Stomach (tissue), 9 donors: Measurements from ENCODE around the gene MRGPRE. TPM values are rescaled to one million over a fixed set of nuclear protein-coding genes. Genes with fewer than 3 reads are reported as not detected.

Experiments used
- DNase-seq, 2 donors: peaks; one replicate each; pipeline versions ENCODE4 v3.0.0 to v3.0.0-alpha.2; 2013 to 2019
- H3K27ac ChIP-seq, 5 donors: fragments of 200-600 bp in 4 of 5; sonication (generic) in 4 of 5; one replicate each; pipeline ENCODE4 v1.5.1; 2013 to 2019; ENCODE audit warnings: mild to moderate bottlenecking in 1 of 5, moderate library complexity in 1 of 5
- H3K27me3 ChIP-seq, 3 donors: fragments of 200-600 bp; sonication (generic); one replicate each; pipeline ENCODE4 v1.5.1; 2017 to 2019; ENCODE audit warnings: mixed run types in 1 of 3
- H3K36me3 ChIP-seq, 4 donors: fragments of 200-600 bp; sonication (generic); 1 replicate in 3 of 4; 2 replicates in 1 of 4; pipeline ENCODE4 v1.5.1; 2016 to 2019
- H3K4me1 ChIP-seq, 4 donors: fragments of 200-600 bp; sonication (generic); one replicate each; pipeline ENCODE4 v1.5.1; 2016 to 2019
- H3K4me3 ChIP-seq, 4 donors: fragments of 200-600 bp; sonication (generic) in 3 of 4; one replicate each; pipeline ENCODE4 v1.5.1; 2016 to 2019; ENCODE audit warnings: mild to moderate bottlenecking in 1 of 4
- H3K9me3 ChIP-seq, 4 donors: fragments of 200-600 bp; sonication (generic); one replicate each; pipeline ENCODE4 v1.5.1; 2016 to 2019
- EP300 ChIP-seq: sonication (generic); formaldehyde crosslinking; IDR thresholded peaks from one replicate; pipeline ENCODE4 v1.6.1; 2017; ENCODE audit warnings: antibody characterized with exemption
- POLR2A ChIP-seq, 4 donors: fragments of 450-650 bp; IDR thresholded peaks; one replicate each; pipeline ENCODE4 v1.6.1; 2016; ENCODE audit warnings: antibody characterized with exemption in 4 of 4, control low read depth in 2 of 4, mild to moderate bottlenecking in 1 of 4, moderate library complexity in 1 of 4
- POLR2AphosphoS5 ChIP-seq, 3 donors: sonication (generic); formaldehyde crosslinking; IDR thresholded peaks; one replicate each; pipeline ENCODE4 v1.6.1; 2016; ENCODE audit warnings: antibody characterized with exemption in 3 of 3
- WGBS, 5 donors: extraction: QIAGEN DNeasy Blood & Tissue Kit in 3 of 5; methylation state at CpG; one replicate each; pipeline versions ENCODE4 v1.1.5 to v1.1.7; 2013 to 2018; 5-methylcytosine and 5-hydroxymethylcytosine counted together
- intact Hi-C: fragments of 100-400 bp; cut with DNase I; formaldehyde crosslinking; loops from one replicate; pipeline ENCODE4 v1.15.1; 2023; ENCODE audit warnings: low total_unique reads
- polyA plus RNA-seq, 3 donors: library from polyadenylated mRNA; stranded (reverse); fragments of 200-250 nt; gene quantifications; one replicate each; pipeline ENCODE4 v1.2.3, GENCODE V29; 2013
- total RNA-seq, 5 donors: library from RNA; depleted of rRNA; stranded (reverse); fragments of >200 nt; gene quantifications; one replicate each; pipeline versions ENCODE4 v1.1.0 to v1.2.3, GENCODE V29; 2014 to 2016
- TF ChIP-seq, protein P1 (sequence below), 7 experiments: fragments of 450-650 bp in 4 of 7; fragments of 200-600 bp in 3 of 7; sonication (generic) in 3 of 7; IDR thresholded peaks; one replicate each; pipeline ENCODE4 v1.5.1; 2016 to 2019; ENCODE audit warnings: antibody characterized with exemption in 7 of 7, control low read depth in 2 of 7, mild to moderate bottlenecking in 1 of 7
- donor health status: healthy with polysubstance abuse.
- donor health status: Bipolar disorder and iron deficiency.
- donor health status: healthy.

The MRGPRE gene
- total and polyA plus RNA-seq, 8 donors = not detected

DNA sequence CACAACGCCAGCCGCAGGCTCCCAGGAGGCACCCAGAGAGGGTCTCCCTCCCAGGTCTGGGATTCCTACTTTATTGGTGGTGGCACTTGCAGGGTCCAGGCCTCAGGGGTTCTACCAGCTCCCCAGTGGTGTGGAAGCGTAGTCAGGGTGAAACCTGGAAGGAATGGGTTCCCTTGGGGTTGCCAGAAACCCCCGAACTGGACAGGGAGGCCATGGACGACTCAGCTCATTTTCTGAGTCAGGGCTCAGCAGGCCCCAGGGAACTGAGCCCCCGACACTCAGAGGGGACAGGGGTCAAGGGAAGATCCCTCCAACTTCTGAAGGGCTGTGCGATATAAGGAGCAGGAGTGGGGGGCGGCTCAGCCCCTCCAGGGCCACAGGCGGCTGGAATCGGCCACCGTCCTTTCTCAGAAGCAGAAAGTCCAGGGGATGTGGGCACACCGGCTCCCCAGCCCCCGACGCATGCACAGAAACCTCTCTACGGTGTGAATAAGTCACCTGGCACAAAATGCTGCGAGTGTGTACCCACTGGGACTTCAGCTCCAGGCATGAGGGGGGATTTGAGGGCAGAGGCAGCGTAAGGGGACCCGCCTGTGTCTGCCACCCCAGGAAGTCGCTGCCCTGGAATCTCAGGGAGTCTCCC, 38.7 kb downstream of the MRGPRE start:
- WGBS, 5 donors = 76 to 87% (median 82%) methylated on average over 18 to 19 of the region's 19 CpGs
- peak in 1 of 2 donors; percentile 22 for DNase-seq
- Histone ChIP-seq H3K4me3 (no peak overlapping the region), H3K27ac (no peak overlapping the region), H3K27me3 (peaks cover 0 to 50% (median 9%) of the 10 kb centered on the region in 3 donors), H3K36me3 (no peaks in the 10 kb centered on the region), H3K9me3 (no peaks in the 10 kb centered on the region), H3K4me1 (no peaks in the 10 kb centered on the region)
- no peak for TF ChIP-seq POLR2A (IDR thresholded peaks at IDR 0.05)
- TF ChIP-seq, protein P1, sequence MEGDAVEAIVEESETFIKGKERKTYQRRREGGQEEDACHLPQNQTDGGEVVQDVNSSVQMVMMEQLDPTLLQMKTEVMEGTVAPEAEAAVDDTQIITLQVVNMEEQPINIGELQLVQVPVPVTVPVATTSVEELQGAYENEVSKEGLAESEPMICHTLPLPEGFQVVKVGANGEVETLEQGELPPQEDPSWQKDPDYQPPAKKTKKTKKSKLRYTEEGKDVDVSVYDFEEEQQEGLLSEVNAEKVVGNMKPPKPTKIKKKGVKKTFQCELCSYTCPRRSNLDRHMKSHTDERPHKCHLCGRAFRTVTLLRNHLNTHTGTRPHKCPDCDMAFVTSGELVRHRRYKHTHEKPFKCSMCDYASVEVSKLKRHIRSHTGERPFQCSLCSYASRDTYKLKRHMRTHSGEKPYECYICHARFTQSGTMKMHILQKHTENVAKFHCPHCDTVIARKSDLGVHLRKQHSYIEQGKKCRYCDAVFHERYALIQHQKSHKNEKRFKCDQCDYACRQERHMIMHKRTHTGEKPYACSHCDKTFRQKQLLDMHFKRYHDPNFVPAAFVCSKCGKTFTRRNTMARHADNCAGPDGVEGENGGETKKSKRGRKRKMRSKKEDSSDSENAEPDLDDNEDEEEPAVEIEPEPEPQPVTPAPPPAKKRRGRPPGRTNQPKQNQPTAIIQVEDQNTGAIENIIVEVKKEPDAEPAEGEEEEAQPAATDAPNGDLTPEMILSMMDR (IDR thresholded peaks at IDR 0.05) = no peak
- no peak for TF ChIP-seq POLR2AphosphoS5 (IDR thresholded peaks at IDR 0.05)
- TF ChIP-seq EP300 = no peak
- intact Hi-C loops = no loop called here

DNA sequence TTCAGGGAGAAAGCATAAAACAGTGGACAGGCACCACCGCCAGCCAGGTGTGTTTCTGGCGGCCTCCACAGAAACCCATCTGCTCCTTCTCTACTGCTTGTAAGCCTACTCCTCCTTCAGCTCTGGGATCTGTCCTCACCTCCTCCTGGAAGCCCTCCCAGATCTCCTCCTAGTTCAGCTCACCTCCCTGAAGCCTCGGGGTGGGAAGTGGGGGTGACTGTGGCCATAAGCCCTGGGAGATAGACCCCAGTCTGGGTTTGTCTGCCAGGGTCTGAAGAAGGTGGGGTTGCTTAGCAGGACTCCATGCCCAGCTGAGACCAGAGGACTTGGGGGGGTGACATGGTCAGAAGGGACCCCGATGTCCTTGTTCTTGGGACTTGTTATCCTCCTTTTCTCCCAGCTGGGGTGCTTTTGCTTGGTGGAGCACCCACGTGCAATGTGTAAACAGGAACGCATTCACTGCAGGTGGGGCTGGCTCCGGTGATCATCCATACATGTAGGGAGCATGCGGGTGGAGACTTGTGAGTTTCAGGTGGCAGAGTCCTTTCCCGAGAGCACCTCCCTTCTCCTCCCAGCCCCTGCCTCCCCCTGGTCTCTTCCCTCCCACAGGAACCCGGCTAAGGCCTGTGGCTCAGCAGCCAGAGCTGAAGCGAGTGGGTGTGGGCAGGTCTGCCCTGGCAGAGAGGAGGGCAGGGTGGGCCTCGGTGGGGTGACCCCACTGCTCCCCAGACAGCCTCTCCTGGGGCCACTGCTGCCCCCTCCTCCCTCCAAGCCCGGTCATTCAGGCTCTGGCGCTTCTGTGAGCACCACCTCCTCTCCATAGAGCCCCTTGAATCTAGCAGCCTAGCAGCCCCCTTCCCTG, 39.5 kb downstream of the MRGPRE start:
- Histone ChIP-seq H3K4me3 (no peak overlapping the region), H3K27ac (no peak overlapping the region), H3K4me1 (no peaks in the 10 kb centered on the region), H3K36me3 (no peaks in the 10 kb centered on the region), H3K27me3 (peaks cover 0 to 42% (median 5%) of the 10 kb centered on the region in 3 donors), H3K9me3 (no peaks in the 10 kb centered on the region)
- 63 to 78% (median 75%) methylated on average over 12 to 14 of the region's 14 CpGs for WGBS, 5 donors
- intact Hi-C loops = no loop called here
- DNase-seq = peak in 1 of 2 donors; percentile 14
- TF ChIP-seq POLR2AphosphoS5 (IDR thresholded peaks at IDR 0.05) = no peak
- TF ChIP-seq, protein P1 (IDR thresholded peaks at IDR 0.05) = no peak
- TF ChIP-seq EP300 = no peak
- TF ChIP-seq POLR2A (IDR thresholded peaks at IDR 0.05) = no peak

DNA sequence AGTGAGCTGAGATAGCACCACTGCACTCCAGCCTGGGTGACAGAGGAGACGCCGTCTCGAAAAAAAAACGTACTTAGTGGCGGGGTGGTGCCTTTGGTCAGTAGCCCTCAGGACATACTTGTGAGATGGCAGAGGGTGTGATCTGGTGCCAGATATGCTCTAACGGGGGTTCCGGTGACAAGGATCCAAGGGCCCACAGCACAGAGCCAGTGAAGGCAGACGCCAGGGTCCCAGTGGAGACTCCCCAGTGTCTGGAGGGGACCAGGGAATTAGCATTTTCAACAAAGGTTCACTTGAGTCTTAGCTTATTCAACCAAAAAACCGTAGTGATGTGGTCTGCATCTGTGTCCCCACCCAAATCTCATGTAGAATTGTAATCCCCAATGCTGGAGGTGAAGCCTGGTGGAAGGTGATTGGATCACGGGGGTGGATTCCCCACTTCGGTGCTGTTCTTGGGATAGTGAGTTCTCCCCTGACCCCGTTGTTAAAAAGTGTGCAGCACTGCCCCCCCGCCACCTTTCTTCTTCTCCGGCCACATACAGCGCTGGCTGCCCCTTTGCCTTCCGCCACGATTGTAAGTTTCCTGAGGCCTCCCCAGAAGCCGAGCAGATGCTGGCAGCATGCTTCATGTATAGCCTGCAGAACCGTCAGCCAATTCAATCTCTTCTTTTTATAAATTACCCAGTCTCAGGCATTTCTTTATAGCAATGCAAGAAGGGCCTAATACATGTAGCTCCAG, 40.5 kb downstream of the MRGPRE start:
- no peaks in the 10 kb centered on the region for H3K36me3 ChIP-seq
- no peak overlapping the region for H3K27ac ChIP-seq
- 89 to 95% (median 91%) methylated on average over 19 of the region's 19 CpGs for WGBS, 5 donors
- H3K4me3 ChIP-seq = no peak overlapping the region
- H3K27me3 ChIP-seq = peaks cover 0 to 32% (median 0%) of the 10 kb centered on the region in 3 donors
- DNase-seq = no peak
- TF ChIP-seq POLR2AphosphoS5 (IDR thresholded peaks at IDR 0.05) (no peak), EP300 (no peak), POLR2A (IDR thresholded peaks at IDR 0.05) (no peak)
- TF ChIP-seq, protein P1 (IDR thresholded peaks at IDR 0.05) = no peak
- H3K9me3 ChIP-seq = no peaks in the 10 kb centered on the region
- intact Hi-C loops = no loop called here
- H3K4me1 ChIP-seq = no peaks in the 10 kb centered on the region

DNA sequence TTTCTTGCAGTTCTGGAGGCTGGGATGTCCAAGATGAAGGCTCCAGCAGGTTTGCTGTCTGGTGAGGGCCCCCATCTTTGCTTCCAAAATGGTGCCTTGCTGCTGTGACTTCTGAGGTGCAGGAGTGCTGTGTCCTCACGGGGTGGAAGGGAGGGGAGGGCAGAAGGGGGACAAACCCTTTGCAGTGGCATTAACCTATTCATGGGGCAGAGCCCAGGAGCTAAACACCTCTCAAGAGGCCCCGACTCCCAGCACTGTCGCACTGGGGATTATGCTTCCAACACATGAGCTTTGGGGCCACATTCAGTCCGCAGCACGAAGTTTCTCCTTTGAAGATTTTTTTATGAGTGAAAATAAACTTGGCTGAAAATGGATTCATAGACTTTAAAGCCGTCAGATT, 41.6 kb downstream of the MRGPRE start:
- Histone ChIP-seq H3K27ac (no peak overlapping the region), H3K27me3 (peaks cover 0 to 21% (median 0%) of the 10 kb centered on the region in 3 donors), H3K4me1 (no peaks in the 10 kb centered on the region), H3K36me3 (no peaks in the 10 kb centered on the region), H3K4me3 (no peak overlapping the region), H3K9me3 (no peaks in the 10 kb centered on the region)
- WGBS, 5 donors = 67 to 83% (median 75%) methylated on average over 6 of the region's 6 CpGs
- intact Hi-C loops = no loop called here
- TF ChIP-seq EP300 (no peak), POLR2AphosphoS5 (IDR thresholded peaks at IDR 0.05) (no peak), POLR2A (IDR thresholded peaks at IDR 0.05) (no peak)
- TF ChIP-seq, protein P1 (IDR thresholded peaks at IDR 0.05) = no peak
- DNase-seq = no peak
